ENCODE results near the gene HEXA.
A peak's percentile ranks its signal among the peaks of the same experiment; 100 is the strongest.

Gene HEXA

GRCh38 chr15:72307026-72307425, 68.8 kb downstream of the HEXA start:
- H3K9me3 ChIP-seq (ENCODE audit: severe bottlenecking): no peaks in the 10 kb centered on the region
- DNase-seq: no peak
- no peaks in the 10 kb centered on the region for H3K27me3 ChIP-seq (ENCODE audit: insufficient read depth, low read depth, severe bottlenecking)
- H3K36me3 ChIP-seq: no peaks in the 10 kb centered on the region; the same call in 1 of the 2 replicates
- no peak overlapping the region for H3K27ac ChIP-seq
- H3K4me3 ChIP-seq (ENCODE audit: low read depth, low read length): no peak overlapping the region
- no peak for TF ChIP-seq CTCF (IDR thresholded peaks at IDR 0.05; ENCODE audit: low read depth, low read length)

GRCh38 chr15:72306211-72306785, 69.5 kb downstream of the HEXA start:
- Histone ChIP-seq H3K27ac (no peak overlapping the region), H3K4me3 (ENCODE audit: low read depth, low read length) (no peak overlapping the region), H3K36me3 (no peaks in the 10 kb centered on the region; the same call in none of the 2 replicates), H3K27me3 (ENCODE audit: insufficient read depth, low read depth, severe bottlenecking) (no peaks in the 10 kb centered on the region), H3K9me3 (ENCODE audit: severe bottlenecking) (no peaks in the 10 kb centered on the region)
- peak; percentile 24 for DNase-seq
- no peak for TF ChIP-seq CTCF (IDR thresholded peaks at IDR 0.05; ENCODE audit: low read depth, low read length)

- DNase-seq: no peak
- H3K9me3 ChIP-seq (ENCODE audit: severe bottlenecking): no peaks in the 10 kb centered on the region
- H3K27ac ChIP-seq: no peak overlapping the region
These were observed 71.2 kb downstream of the HEXA start for GRCh38 chr15:72304596-72304995.

GRCh38 chr15:72302955-72303354, 72.9 kb downstream of the HEXA start:
- Histone ChIP-seq H3K4me3 (ENCODE audit: low read depth, low read length) (no peak overlapping the region), H3K27ac (no peak overlapping the region), H3K9me3 (ENCODE audit: severe bottlenecking) (no peaks in the 10 kb centered on the region), H3K36me3 (no peaks in the 10 kb centered on the region; the same call in none of the 2 replicates), H3K27me3 (ENCODE audit: insufficient read depth, low read depth, severe bottlenecking) (no peaks in the 10 kb centered on the region)
- DNase-seq: no peak
- TF ChIP-seq CTCF (IDR thresholded peaks at IDR 0.05; ENCODE audit: low read depth, low read length): no peak

More at GRCh38 chr15:72304596-72304995, 71.2 kb downstream of the HEXA start:
- Histone ChIP-seq H3K36me3 (no peaks in the 10 kb centered on the region; the same call in none of the 2 replicates), H3K4me3 (ENCODE audit: low read depth, low read length) (no peak overlapping the region), H3K27me3 (ENCODE audit: insufficient read depth, low read depth, severe bottlenecking) (no peaks in the 10 kb centered on the region)
- TF ChIP-seq CTCF (IDR thresholded peaks at IDR 0.05; ENCODE audit: low read depth, low read length): no peak
